Endodermal cell (in vitro differentiated cells): ENCODE results near the gene PC. TPM values are rescaled to one million over a fixed set of nuclear protein-coding genes. Genes with fewer than 3 reads are reported as not detected.

Experiments
- DNase-seq: peaks from one replicate; pipeline ENCODE4 v3.0.0-alpha.2; 2017
- H3K27ac ChIP-seq: 2 replicates; pipeline ENCODE4 v1.5.1; 2013; ENCODE audit warnings: mild to moderate bottlenecking, low read depth, low read length, moderate library complexity
- H3K27me3 ChIP-seq: 2 replicates; pipeline ENCODE4 v1.6.1; 2013; ENCODE audit warnings: mild to moderate bottlenecking, low read length, moderate library complexity; ENCODE audit not compliant: insufficient read depth, control insufficient read depth, poor library complexity, severe bottlenecking
- H3K36me3 ChIP-seq: 2 replicates; pipeline ENCODE4 v1.7.0; 2013; ENCODE audit warnings: mild to moderate bottlenecking, low read length, moderate library complexity; ENCODE audit not compliant: control insufficient read depth, insufficient read depth
- H3K4me1 ChIP-seq: one replicate; pipeline ENCODE4 v1.7.0; 2013; ENCODE audit warnings: low read length; ENCODE audit not compliant: control insufficient read depth, insufficient read depth
- H3K4me3 ChIP-seq: 2 replicates; pipeline ENCODE4 v1.5.1; 2013; ENCODE audit warnings: mild to moderate bottlenecking, low read length, moderate library complexity
- H3K9ac ChIP-seq: 2 replicates; pipeline ENCODE4 v1.6.1; 2013; ENCODE audit warnings: mild to moderate bottlenecking, low read length, moderate library complexity; ENCODE audit not compliant: poor library complexity, severe bottlenecking; ENCODE audit errors: extremely low read depth
- H3K9me3 ChIP-seq: 2 replicates; pipeline ENCODE4 v1.6.1; 2013; ENCODE audit warnings: mild to moderate bottlenecking, low read length, moderate library complexity; ENCODE audit not compliant: control insufficient read depth
- H3K27ac Mint-ChIP-seq: 2 replicates; pipeline ENCODE4 v1.8.0; 2020; ENCODE audit warnings: mixed read lengths
- H3K27me3 Mint-ChIP-seq: 2 replicates; pipeline ENCODE4 v1.8.0; 2021; ENCODE audit warnings: mild to moderate bottlenecking, mixed read lengths; ENCODE audit not compliant: insufficient read depth
- H3K36me3 Mint-ChIP-seq: 2 replicates; pipeline ENCODE4 v1.8.0; 2020; ENCODE audit warnings: low read depth, mixed read lengths
- H3K4me1 Mint-ChIP-seq: 2 replicates; pipeline ENCODE4 v1.8.0; 2020; ENCODE audit warnings: mixed read lengths
- H3K4me3 Mint-ChIP-seq: 2 replicates; pipeline ENCODE4 v1.8.0; 2020; ENCODE audit warnings: mild to moderate bottlenecking, moderate library complexity, mixed read lengths
- H3K9me3 Mint-ChIP-seq: 2 replicates; pipeline ENCODE4 v1.8.0; 2020; ENCODE audit warnings: mild to moderate bottlenecking, mixed read lengths
- WGBS, 2 experiments: methylation state at CpG; one replicate each; pipeline versions ENCODE4 v1.1.5 to v1.1.7; 2013; ENCODE audit warnings: missing lambda C conversion rate in 2 of 2, mixed read lengths in 1 of 2; ENCODE audit not compliant: insufficient coverage in 1 of 2, insufficient read length in 1 of 2; 5-methylcytosine and 5-hydroxymethylcytosine counted together
- total RNA-seq, 2 donors: library from RNA; stranded (reverse); fragmentation: NEBNext Ultra II Directional in 1 of 2; extraction: Animal tissue kit (Norgen Biotek cat#: 25700) in 1 of 2; gene quantifications; 2 replicates in 1 of 2; 3 replicates in 1 of 2; pipeline ENCODE4 v1.2.1, GENCODE V29; 2021
- TF ChIP-seq, protein P1 (sequence below): fragments of 200-600 bp; sonication (generic); conservative IDR thresholded peaks from 2 replicates; pipeline ENCODE4 v1.5.0; 2021; ENCODE audit warnings: antibody characterized with exemption, mild to moderate bottlenecking

PC gene
- total RNA-seq, 2 donors from 2014 or later, result 21.9 to 24.4 TPM

DNA sequence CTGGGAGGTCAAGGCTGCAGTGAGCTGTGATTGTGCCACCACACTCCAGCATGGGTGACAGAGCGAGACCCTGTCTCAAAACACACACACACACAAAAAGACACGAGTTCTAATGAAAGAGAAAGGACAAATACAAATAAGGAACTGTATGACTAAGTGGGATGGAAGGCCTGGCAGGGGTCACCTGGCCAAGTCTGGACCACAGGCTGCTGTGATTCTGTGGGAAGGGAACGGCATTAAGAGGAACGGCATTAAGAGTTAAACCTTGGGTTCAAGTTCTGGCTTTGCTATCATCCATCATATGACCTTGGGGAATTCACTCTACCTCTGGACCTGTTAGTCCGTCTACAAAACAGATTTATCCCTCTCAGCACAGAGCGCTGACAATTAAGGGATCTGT, 53.6 kb downstream of the PC start:
- H3K36me3 Mint-ChIP-seq, result no peaks in the 10 kb centered on the region
- Histone ChIP-seq H3K9me3 (no peaks in the 10 kb centered on the region), H3K27me3 (no peaks in the 10 kb centered on the region), H3K9ac (no peak overlapping the region), H3K36me3 (no peaks in the 10 kb centered on the region), H3K27ac (no peak overlapping the region), H3K4me3 (no peak overlapping the region), H3K4me1 (peaks cover 9% of the 10 kb centered on the region)
- H3K27me3 Mint-ChIP-seq, result no peaks in the 10 kb centered on the region
- TF ChIP-seq, protein P1, sequence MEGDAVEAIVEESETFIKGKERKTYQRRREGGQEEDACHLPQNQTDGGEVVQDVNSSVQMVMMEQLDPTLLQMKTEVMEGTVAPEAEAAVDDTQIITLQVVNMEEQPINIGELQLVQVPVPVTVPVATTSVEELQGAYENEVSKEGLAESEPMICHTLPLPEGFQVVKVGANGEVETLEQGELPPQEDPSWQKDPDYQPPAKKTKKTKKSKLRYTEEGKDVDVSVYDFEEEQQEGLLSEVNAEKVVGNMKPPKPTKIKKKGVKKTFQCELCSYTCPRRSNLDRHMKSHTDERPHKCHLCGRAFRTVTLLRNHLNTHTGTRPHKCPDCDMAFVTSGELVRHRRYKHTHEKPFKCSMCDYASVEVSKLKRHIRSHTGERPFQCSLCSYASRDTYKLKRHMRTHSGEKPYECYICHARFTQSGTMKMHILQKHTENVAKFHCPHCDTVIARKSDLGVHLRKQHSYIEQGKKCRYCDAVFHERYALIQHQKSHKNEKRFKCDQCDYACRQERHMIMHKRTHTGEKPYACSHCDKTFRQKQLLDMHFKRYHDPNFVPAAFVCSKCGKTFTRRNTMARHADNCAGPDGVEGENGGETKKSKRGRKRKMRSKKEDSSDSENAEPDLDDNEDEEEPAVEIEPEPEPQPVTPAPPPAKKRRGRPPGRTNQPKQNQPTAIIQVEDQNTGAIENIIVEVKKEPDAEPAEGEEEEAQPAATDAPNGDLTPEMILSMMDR, result no peak
- peaks cover 27% of the 10 kb centered on the region for H3K4me1 Mint-ChIP-seq
- H3K27ac Mint-ChIP-seq, result peak overlapping the region; percentile 16
- DNase-seq, result no peak
- H3K9me3 Mint-ChIP-seq, result no peaks in the 10 kb centered on the region
- no peak overlapping the region for H3K4me3 Mint-ChIP-seq
- 94 to 96% methylated on average over 4 to 5 of the region's 6 CpGs for WGBS, 2 experiments

DNA sequence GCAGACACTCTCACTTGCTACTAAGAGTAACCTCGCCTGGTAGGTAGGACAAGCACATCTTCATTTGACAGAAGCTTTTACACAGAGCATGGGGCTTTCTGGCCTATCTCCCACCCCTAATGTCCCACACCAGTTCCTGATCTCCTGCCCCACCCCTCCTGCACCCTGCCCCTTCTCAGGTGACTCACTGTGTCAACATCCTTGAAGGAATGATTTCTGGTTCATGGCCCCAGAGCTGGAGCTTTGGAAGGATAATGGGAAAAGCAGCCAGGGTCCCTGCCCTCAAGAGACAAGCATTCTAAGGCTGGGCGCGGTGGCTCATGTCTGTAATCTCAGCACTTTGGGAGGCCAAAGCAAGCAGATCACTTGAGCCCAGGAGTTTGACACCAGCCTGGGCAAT, 54.1 kb downstream of the PC start:
- H3K36me3 ChIP-seq, result no peaks in the 10 kb centered on the region
- Mint-ChIP-seq H3K27ac (no peak overlapping the region), H3K27me3 (no peaks in the 10 kb centered on the region), H3K4me3 (no peak overlapping the region), H3K4me1 (peaks cover 27% of the 10 kb centered on the region), H3K36me3 (no peaks in the 10 kb centered on the region), H3K9me3 (no peaks in the 10 kb centered on the region)
- WGBS, 2 experiments, result 87 to 93% methylated on average over 3 of the region's 3 CpGs
- TF ChIP-seq, protein P1, result no peak
- H3K9me3 ChIP-seq, result no peaks in the 10 kb centered on the region
- no peak overlapping the region for H3K9ac ChIP-seq
- no peak overlapping the region for H3K4me3 ChIP-seq
- H3K4me1 ChIP-seq, result peaks cover 9% of the 10 kb centered on the region
- no peak overlapping the region for H3K27ac ChIP-seq
- H3K27me3 ChIP-seq, result no peaks in the 10 kb centered on the region
- no peak for DNase-seq

DNA sequence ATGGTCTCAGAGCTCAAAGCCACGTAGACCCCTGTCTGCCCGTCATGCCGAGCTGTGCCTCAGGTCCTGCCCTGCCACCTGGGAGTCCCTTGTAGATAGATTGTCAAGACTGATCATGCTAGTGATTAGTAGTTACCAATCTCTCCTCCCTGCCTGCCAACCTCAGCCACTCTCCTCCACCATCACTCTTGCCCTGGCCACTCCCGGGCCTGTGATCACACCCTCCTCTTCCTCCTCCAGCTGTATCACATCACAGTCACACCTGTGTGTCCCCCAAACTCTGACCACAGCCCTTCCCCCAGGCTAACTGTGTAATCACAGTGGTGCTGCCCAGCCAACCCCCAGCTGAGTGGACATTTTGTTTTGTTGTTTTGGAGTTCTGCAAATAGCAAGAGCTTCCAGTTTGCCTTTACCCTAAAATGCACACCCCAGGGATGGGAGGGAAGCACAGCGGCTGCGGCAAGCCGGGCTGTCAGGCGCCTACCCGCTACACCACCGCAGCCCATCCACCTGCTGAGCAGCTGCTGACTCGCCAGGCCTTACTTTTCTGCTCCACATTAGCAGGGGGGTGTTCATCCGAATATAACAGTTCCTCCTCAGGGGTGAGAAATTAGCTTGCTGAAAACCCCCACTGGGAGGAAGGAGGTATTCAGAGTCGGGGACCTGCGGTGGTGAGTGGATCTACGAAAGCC, 55.6 kb downstream of the PC start:
- H3K4me3 Mint-ChIP-seq, result no peak overlapping the region
- no peak overlapping the region for H3K4me3 ChIP-seq
- DNase-seq, result no peak
- TF ChIP-seq, protein P1, result no peak
- peaks cover 23% of the 10 kb centered on the region for H3K4me1 Mint-ChIP-seq
- H3K9me3 ChIP-seq, result no peaks in the 10 kb centered on the region
- 77 to 80% methylated on average over 9 to 15 of the region's 15 CpGs for WGBS, 2 experiments
- no peaks in the 10 kb centered on the region for H3K9me3 Mint-ChIP-seq
- H3K27ac Mint-ChIP-seq, result no peak overlapping the region
- H3K4me1 ChIP-seq, result peaks cover 9% of the 10 kb centered on the region
- H3K9ac ChIP-seq, result no peak overlapping the region
- H3K36me3 Mint-ChIP-seq, result no peaks in the 10 kb centered on the region
- H3K36me3 ChIP-seq, result no peaks in the 10 kb centered on the region
- no peak overlapping the region for H3K27ac ChIP-seq
- H3K27me3 ChIP-seq, result no peaks in the 10 kb centered on the region
- no peaks in the 10 kb centered on the region for H3K27me3 Mint-ChIP-seq
